ENCODE results near the gene PDGFB.

The PDGFB gene

DNA sequence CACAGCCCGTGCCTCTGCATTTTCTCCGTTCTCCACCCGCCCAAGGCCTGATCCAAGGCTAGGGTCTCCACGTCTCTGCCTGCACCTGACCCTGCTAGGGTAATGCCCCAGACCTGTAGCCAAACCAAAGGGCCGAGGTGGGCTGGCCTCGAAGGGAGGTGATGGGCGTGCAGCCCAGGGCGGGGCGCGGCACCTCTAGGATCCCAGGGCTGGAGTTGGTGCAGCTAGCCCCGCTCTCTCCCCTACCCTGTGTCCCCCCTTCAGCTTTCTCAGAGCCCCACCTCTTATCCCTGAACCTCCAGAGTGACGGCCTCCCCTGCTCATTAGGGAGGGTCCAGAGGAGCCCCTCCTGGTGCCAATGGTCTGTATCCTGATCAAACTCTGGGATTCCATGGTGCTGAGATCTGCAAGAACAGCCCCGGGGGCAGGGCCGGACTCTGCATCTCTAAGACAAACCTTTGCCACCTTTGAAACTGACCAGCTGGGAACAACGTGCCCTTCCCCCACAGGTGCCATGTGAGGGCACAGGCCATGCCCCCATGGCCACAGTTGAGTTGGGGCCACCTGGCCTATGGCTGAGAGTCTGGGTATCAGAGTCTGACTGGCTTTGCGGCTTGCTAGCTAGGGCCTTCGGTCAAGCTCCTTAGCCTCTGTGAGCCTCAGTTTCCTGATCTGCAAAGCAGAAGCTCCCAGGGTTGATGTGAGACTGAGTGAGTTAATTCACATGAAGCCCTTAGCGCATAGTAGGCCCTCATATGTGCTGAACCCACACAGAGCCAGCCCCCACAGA lies 69.2 kb downstream of the PDGFB start:
- H3K27ac ChIP-seq (ENCODE audit: low read depth, low read length) = peak overlapping the region; percentile 94
- peaks cover 54% of the 10 kb centered on the region for H3K4me1 ChIP-seq (ENCODE audit: control insufficient read depth, insufficient read depth, low read length)
- no peaks in the 10 kb centered on the region for H3K36me3 ChIP-seq (ENCODE audit: control insufficient read depth, insufficient read depth, low read length)
- H3K27me3 ChIP-seq (ENCODE audit: control insufficient read depth, insufficient read depth, low read length) = no peaks in the 10 kb centered on the region
- H3K9ac ChIP-seq (ENCODE audit: low read depth, low read length) = peak overlapping the region; percentile 64
- no peaks in the 10 kb centered on the region for H3K9me3 ChIP-seq (ENCODE audit: control insufficient read depth, insufficient read depth, low read length)
- no peak overlapping the region for H3K4me3 ChIP-seq (ENCODE audit: low read depth, low read length)

DNA sequence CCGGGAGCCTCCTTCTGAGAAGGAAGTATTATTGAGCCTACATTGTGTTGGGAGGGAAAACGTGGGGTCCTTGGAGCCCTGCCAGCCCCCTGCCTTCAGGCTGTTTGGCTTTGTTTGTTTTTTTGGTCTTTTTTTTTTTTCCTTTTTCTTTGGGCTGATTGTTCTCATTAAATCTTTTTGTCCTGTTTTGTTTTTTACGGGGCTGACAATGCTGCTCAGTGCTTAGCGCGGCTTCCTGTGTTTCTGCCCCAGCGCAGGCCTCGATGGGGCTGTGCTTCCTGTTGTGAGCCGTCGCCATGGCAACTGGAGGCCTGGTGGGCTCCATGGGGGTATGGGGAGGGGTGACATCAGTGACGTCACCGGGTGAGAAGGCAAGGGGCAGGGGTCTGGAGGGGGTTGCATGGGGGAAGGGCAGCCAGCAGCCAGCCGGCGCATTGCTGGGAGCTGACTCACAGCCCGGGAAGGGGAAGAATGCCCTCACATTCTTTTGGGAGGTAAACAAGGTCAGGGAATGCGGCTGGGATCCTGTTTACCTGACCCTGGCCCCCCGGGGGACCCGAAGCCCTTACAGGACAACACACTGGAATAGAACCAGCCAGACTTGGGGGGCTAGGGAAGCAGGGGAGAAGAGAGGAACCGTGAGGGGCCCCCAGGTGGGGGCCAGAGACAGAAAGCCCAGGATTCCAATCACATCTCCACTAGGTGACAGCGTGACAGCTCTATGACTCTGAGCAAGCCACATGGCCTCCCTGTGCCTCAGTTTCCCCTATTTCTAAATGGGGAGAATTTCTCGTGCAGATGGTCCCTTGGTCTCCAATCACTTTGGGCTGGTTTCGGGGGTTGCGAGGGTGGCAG lies 70.1 kb downstream of the PDGFB start:
- H3K36me3 ChIP-seq (ENCODE audit: control insufficient read depth, insufficient read depth, low read length) = no peaks in the 10 kb centered on the region
- peak overlapping the region; percentile 49 for H3K9ac ChIP-seq (ENCODE audit: low read depth, low read length)
- H3K9me3 ChIP-seq (ENCODE audit: control insufficient read depth, insufficient read depth, low read length) = no peaks in the 10 kb centered on the region
- H3K4me1 ChIP-seq (ENCODE audit: control insufficient read depth, insufficient read depth, low read length) = peaks cover 57% of the 10 kb centered on the region
- peak overlapping the region; percentile 94 for H3K27ac ChIP-seq (ENCODE audit: low read depth, low read length)
- no peak overlapping the region for H3K4me3 ChIP-seq (ENCODE audit: low read depth, low read length)
- no peaks in the 10 kb centered on the region for H3K27me3 ChIP-seq (ENCODE audit: control insufficient read depth, insufficient read depth, low read length)

DNA sequence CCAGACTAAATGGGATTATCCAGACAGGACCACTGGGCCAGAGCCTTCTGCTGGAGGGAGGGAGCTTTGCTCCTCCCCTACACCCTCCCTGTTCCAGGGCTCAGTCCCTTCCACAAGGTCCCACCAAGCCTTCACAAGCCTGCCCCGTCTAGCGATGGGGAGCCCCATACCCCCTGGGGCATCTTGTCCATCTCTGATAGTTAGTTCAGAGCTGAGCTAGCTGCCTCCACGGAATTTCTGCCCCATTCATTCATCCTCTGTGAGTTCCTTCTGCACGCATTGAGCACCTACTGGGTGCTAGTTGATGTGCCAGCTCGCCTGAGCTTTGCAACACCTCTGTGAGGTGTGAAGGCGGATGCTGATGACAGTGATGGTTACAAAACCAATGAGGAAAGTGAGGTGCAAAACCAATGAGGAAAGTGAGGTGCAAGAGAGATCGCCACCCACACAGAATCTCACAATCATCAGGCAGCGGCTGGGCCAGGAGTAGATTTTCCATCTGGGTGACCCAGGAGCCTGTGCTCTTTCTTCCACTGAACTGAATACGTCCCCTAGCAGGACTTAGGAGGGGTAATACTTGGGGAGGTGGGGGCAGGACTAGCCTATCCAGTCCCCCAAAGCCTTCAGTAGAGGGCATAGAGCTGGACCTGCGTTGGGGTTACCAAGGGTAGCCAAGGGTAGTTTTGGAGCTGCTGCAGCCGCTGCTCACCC lies 70.8 kb downstream of the PDGFB start:
- Histone ChIP-seq H3K4me3 (ENCODE audit: low read depth, low read length) (no peak overlapping the region), H3K4me1 (ENCODE audit: control insufficient read depth, insufficient read depth, low read length) (peaks cover 53% of the 10 kb centered on the region), H3K9ac (ENCODE audit: low read depth, low read length) (peak overlapping the region; percentile 49), H3K27ac (ENCODE audit: low read depth, low read length) (peak overlapping the region; percentile 90), H3K36me3 (ENCODE audit: control insufficient read depth, insufficient read depth, low read length) (no peaks in the 10 kb centered on the region), H3K27me3 (ENCODE audit: control insufficient read depth, insufficient read depth, low read length) (no peaks in the 10 kb centered on the region), H3K9me3 (ENCODE audit: control insufficient read depth, insufficient read depth, low read length) (no peaks in the 10 kb centered on the region)

All from HUES48 (cell line).